Caco-2 (cell line): ENCODE data around the gene FBXW8. TPM values are rescaled to one million over a fixed set of nuclear protein-coding genes. Genes with fewer than 3 reads are reported as not detected.

Experiments used
- BruUV-seq: library from RNA; stranded (reverse); fragments of 400-500 nt; replicated peaks from 2 replicates; lab custom pipeline; 2021; lab: Mats Ljungman, UMichigan
- CTCF ChIA-PET: fragments of 300-600 bp; sonication (Branson Sonifier 250); formaldehyde crosslinking; loops from one replicate; lab custom pipeline; 2022; ENCODE audit warnings: antibody characterized with exemption; lab: Charles Lee
- POLR2A ChIA-PET: fragments of 300-600 bp; sonication (Branson Sonifier 250); formaldehyde crosslinking; loops from one replicate; lab custom pipeline; 2022; ENCODE audit warnings: antibody characterized with exemption; lab: Charles Lee
- DNase-seq, 2 experiments: peaks; one replicate each; pipeline versions ENCODE4 v3.0.0 to v3.0.0-alpha.2; 2020 to 2022
- H3K27me3 ChIP-seq: replicated peaks from 2 replicates; pipeline ENCODE4 v1.6.0; 2011; ENCODE audit warnings: low read length; ENCODE audit not compliant: control insufficient read depth, insufficient read depth
- H3K36me3 ChIP-seq: 2 replicates; pipeline ENCODE4 v1.5.1; 2011; ENCODE audit warnings: low read length; ENCODE audit not compliant: control insufficient read depth, insufficient read depth
- H3K4me1 ChIP-seq: fragments of 250-450 bp; sonication (Bioruptor Pico); 2 replicates; pipeline ENCODE4 v1.5.1; 2020; ENCODE audit warnings: mild to moderate bottlenecking
- H3K4me3 ChIP-seq: 2 replicates; pipeline ENCODE4 v1.5.1; 2011; ENCODE audit warnings: low read depth, mild to moderate bottlenecking, control low read depth, low read length
- H3K9me3 ChIP-seq: fragments of 250-450 bp; sonication (Bioruptor Pico); 2 replicates; pipeline ENCODE4 v1.5.1; 2020; ENCODE audit warnings: mild to moderate bottlenecking, moderate library complexity
- H3K27ac Mint-ChIP-seq: one replicate; pipeline ENCODE4 v1.8.0; 2022; ENCODE audit warnings: mixed read lengths; ENCODE audit not compliant: unreplicated experiment
- H3K27me3 Mint-ChIP-seq: one replicate; pipeline ENCODE4 v1.8.0; 2022; ENCODE audit warnings: mixed read lengths; ENCODE audit not compliant: insufficient read depth, unreplicated experiment
- H3K36me3 Mint-ChIP-seq: one replicate; pipeline ENCODE4 v1.8.0; 2022; ENCODE audit warnings: mild to moderate bottlenecking, mixed read lengths; ENCODE audit not compliant: insufficient read depth, unreplicated experiment
- H3K4me1 Mint-ChIP-seq: one replicate; pipeline ENCODE4 v1.8.0; 2022; ENCODE audit warnings: low read depth, mixed read lengths; ENCODE audit not compliant: unreplicated experiment
- H3K4me3 Mint-ChIP-seq: one replicate; pipeline ENCODE4 v1.8.0; 2022; ENCODE audit warnings: mild to moderate bottlenecking, moderate library complexity, mixed read lengths; ENCODE audit not compliant: unreplicated experiment
- H3K9me3 Mint-ChIP-seq: one replicate; pipeline ENCODE4 v1.8.0; 2022; ENCODE audit warnings: mixed read lengths; ENCODE audit not compliant: unreplicated experiment
- intact Hi-C: fragments of 100-400 bp; cut with micrococcal nuclease; formaldehyde crosslinking; loops from one replicate; pipeline ENCODE4 v1.10.0; 2022; ENCODE audit not compliant: unreplicated experiment
- total RNA-seq: library from RNA; stranded (reverse); gene quantifications from 2 replicates; pipeline ENCODE4 v1.2.3, GENCODE V29; 2022
- TF ChIP-seq, protein P1 (sequence below), 2 experiments: fragments of 200-600 bp in 1 of 2; IDR thresholded peaks; 1 replicate in 1 of 2; 2 replicates in 1 of 2; pipeline versions ENCODE4 v1.5.1 to v1.8.0; 2011 to 2022; ENCODE audit warnings: antibody characterized with exemption in 1 of 2, control low read depth in 1 of 2, inconsistent platforms in 1 of 2, low read depth in 1 of 2, low read length in 1 of 2, mild to moderate bottlenecking in 1 of 2, moderate library complexity in 1 of 2; ENCODE audit not compliant: insufficient read depth in 1 of 2, severe bottlenecking in 1 of 2, unreplicated experiment in 1 of 2

Gene FBXW8
- total RNA-seq, 1 experiment from 2014 or later: 12.2 TPM

DNA sequence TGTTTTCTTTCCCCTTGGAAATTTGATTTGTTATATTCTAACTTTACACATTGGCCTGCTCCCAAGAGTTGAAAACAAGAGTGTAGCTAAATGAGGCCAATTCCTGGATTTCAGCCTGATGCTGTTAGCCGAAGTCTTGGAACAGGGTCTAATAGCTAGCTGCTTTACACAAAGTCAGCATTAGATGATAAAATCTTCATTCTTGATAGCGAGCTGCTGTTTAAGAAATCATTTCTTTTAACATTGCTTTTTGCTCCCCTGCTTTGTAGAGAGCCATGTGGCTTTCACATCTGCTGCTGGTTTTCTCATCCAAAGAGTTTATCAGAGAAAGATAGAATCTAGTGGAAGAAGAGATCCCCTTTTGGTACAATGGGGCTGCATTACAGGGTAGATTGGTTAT lies 22.3 kb downstream of the FBXW8 start:
- Histone ChIP-seq H3K9me3 (no peaks in the 10 kb centered on the region), H3K4me1 (no peaks in the 10 kb centered on the region), H3K27me3 (no peaks in the 10 kb centered on the region), H3K4me3 (no peak overlapping the region), H3K36me3 (no peaks in the 10 kb centered on the region)
- H3K27ac Mint-ChIP-seq: no peak overlapping the region
- no peaks in the 10 kb centered on the region for H3K27me3 Mint-ChIP-seq
- TF ChIP-seq, protein P1, sequence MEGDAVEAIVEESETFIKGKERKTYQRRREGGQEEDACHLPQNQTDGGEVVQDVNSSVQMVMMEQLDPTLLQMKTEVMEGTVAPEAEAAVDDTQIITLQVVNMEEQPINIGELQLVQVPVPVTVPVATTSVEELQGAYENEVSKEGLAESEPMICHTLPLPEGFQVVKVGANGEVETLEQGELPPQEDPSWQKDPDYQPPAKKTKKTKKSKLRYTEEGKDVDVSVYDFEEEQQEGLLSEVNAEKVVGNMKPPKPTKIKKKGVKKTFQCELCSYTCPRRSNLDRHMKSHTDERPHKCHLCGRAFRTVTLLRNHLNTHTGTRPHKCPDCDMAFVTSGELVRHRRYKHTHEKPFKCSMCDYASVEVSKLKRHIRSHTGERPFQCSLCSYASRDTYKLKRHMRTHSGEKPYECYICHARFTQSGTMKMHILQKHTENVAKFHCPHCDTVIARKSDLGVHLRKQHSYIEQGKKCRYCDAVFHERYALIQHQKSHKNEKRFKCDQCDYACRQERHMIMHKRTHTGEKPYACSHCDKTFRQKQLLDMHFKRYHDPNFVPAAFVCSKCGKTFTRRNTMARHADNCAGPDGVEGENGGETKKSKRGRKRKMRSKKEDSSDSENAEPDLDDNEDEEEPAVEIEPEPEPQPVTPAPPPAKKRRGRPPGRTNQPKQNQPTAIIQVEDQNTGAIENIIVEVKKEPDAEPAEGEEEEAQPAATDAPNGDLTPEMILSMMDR (IDR thresholded peaks at IDR 0.05; ENCODE audit: insufficient read depth in 1 of 2, low read depth in 1 of 2, low read length in 1 of 2, severe bottlenecking in 1 of 2, unreplicated experiment in 1 of 2): no peak
- POLR2A ChIA-PET: no interaction called here
- no peaks in the 10 kb centered on the region for H3K9me3 Mint-ChIP-seq
- DNase-seq: no peak
- intact Hi-C loops: no loop called here
- CTCF ChIA-PET: no interaction called here
- no peak overlapping the region for H3K4me3 Mint-ChIP-seq
- no TSS peak for BruUV-seq
- peaks cover 23% of the 10 kb centered on the region for H3K36me3 Mint-ChIP-seq
- no peaks in the 10 kb centered on the region for H3K4me1 Mint-ChIP-seq

DNA sequence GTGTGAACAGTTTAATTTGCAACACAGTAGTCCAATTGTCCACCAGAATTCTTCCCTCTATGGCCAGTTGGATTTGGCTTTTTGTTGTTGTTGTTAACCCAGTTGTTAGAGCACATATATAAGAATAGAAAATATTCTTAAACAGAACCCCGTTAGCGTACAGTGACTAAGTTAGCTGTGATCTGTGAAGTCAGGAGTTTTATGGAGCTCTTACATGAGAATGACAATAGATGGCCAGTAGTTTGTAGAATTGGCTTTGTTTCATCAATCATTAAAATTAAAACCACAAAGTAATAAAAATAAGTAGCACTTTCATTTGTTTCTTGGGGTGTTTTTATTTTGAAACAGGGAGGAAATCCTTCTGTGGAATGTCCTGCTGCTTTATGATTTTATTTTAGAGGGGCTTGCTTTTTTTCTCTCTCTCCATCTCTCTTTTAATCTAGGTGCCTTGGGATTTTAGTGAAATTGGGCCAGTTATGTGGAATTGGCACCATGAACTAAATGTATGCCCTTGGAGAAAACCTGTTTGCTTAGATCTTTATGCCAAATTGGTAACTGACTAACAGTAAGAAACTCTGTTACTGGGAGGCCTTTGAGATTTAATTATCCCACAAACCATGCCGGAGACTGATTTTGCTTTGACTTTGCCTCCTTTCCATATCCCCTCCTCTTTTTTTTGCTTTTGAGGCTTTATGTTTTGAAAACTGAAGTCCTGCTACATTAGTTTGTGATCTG lies 22.9 kb downstream of the FBXW8 start:
- H3K4me1 Mint-ChIP-seq: no peaks in the 10 kb centered on the region
- no peak overlapping the region for H3K4me3 ChIP-seq
- no TSS peak for BruUV-seq
- no peak overlapping the region for H3K27ac Mint-ChIP-seq
- H3K4me3 Mint-ChIP-seq: no peak overlapping the region
- no peak for DNase-seq
- H3K36me3 ChIP-seq: no peaks in the 10 kb centered on the region
- H3K27me3 ChIP-seq: no peaks in the 10 kb centered on the region
- intact Hi-C loops: no loop called here
- no peaks in the 10 kb centered on the region for H3K27me3 Mint-ChIP-seq
- H3K4me1 ChIP-seq: no peaks in the 10 kb centered on the region
- ChIA-PET POLR2A (no interaction called here), CTCF (no interaction called here)
- peaks cover 18% of the 10 kb centered on the region for H3K36me3 Mint-ChIP-seq
- TF ChIP-seq, protein P1 (IDR thresholded peaks at IDR 0.05; ENCODE audit: insufficient read depth in 1 of 2, low read depth in 1 of 2, low read length in 1 of 2, severe bottlenecking in 1 of 2, unreplicated experiment in 1 of 2): no peak
- no peaks in the 10 kb centered on the region for H3K9me3 ChIP-seq
- H3K9me3 Mint-ChIP-seq: no peaks in the 10 kb centered on the region

DNA sequence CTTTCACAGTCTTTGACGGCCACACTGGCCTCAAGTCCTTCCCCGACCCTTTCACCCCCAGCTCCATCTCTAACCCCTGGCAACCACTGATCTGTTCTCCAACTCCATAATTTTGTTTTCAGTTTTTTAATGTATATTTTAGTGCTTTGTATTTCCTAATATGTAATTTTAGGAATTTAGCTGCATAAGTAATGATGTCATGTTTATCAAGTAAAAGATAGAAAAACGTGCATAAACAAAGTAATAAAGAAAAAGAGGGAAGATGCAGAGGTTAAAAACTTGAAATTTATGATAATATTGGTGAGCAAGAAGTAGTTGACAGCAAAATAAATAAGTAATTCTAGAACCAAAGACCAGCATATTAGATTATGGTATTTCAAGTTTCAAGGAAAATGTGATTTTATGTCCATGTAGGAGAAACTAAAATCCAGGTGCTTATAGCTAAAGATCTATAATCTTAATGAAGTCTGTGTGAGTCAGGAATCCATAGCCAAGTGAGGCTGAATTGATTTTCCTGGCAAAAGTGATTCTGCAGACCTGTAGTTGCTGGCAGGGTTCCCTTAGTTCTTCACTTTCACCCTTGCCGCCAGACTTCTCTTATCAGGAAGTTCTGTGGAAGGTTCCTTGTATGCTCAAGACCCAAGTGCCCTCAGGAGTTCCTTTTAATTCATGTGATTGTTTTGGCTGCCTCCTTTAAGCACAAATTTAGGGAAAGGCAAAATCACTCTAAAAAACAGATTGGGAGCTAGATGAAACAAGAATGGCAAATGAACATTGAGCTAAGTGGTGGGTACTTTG lies 24.4 kb downstream of the FBXW8 start:
- no peak for DNase-seq
- Mint-ChIP-seq H3K9me3 (no peaks in the 10 kb centered on the region), H3K27ac (no peak overlapping the region), H3K27me3 (no peaks in the 10 kb centered on the region), H3K4me1 (no peaks in the 10 kb centered on the region), H3K36me3 (peaks cover 11% of the 10 kb centered on the region), H3K4me3 (no peak overlapping the region)
- H3K4me1 ChIP-seq: no peaks in the 10 kb centered on the region
- BruUV-seq: no TSS peak
- TF ChIP-seq, protein P1 (IDR thresholded peaks at IDR 0.05; ENCODE audit: insufficient read depth in 1 of 2, low read depth in 1 of 2, low read length in 1 of 2, severe bottlenecking in 1 of 2, unreplicated experiment in 1 of 2): no peak
- H3K36me3 ChIP-seq: no peaks in the 10 kb centered on the region
- no peak overlapping the region for H3K4me3 ChIP-seq
- H3K9me3 ChIP-seq: no peaks in the 10 kb centered on the region
- POLR2A ChIA-PET: no interaction called here
- intact Hi-C loops: no loop called here
- CTCF ChIA-PET: no interaction called here
- no peaks in the 10 kb centered on the region for H3K27me3 ChIP-seq
